Eye (tissue), 1 donor: ENCODE data around the gene ZBTB38.

Experiments used
- DNase-seq: peaks from one replicate; pipeline ENCODE4 v3.0.0-alpha.2; 2015

The ZBTB38 gene

GRCh38 chr3:141388823-141389621 lies 20.7 kb downstream of the ZBTB38 start:
- DNase-seq: peak; percentile 39

GRCh38 chr3:141389703-141390102 lies 21.4 kb downstream of the ZBTB38 start:
- DNase-seq: no peak

- no peak for DNase-seq
These were observed 22.4 kb downstream of the ZBTB38 start for GRCh38 chr3:141390747-141391146.

- DNase-seq: no peak
These were observed 23.1 kb downstream of the ZBTB38 start for GRCh38 chr3:141391298-141391990.

GRCh38 chr3:141391991-141392316 lies 23.6 kb downstream of the ZBTB38 start:
- peak; percentile 47 for DNase-seq

- no peak for DNase-seq
These were observed 24.1 kb downstream of the ZBTB38 start for GRCh38 chr3:141392416-141392815.

- peak; percentile 94 for DNase-seq
These were observed 24.8 kb downstream of the ZBTB38 start for GRCh38 chr3:141392897-141393734.

GRCh38 chr3:141393735-141394076 lies 25.4 kb downstream of the ZBTB38 start:
- DNase-seq: no peak

GRCh38 chr3:141394560-141394959 lies 26.3 kb downstream of the ZBTB38 start:
- DNase-seq: no peak

GRCh38 chr3:141395005-141395589 lies 26.8 kb downstream of the ZBTB38 start:
- no peak for DNase-seq

GRCh38 chr3:141397996-141398395 lies 29.7 kb downstream of the ZBTB38 start:
- DNase-seq: no peak

GRCh38 chr3:141399200-141399599 lies 30.9 kb downstream of the ZBTB38 start:
- DNase-seq: no peak

- DNase-seq: peak; percentile 20
These were observed 32.0 kb downstream of the ZBTB38 start for GRCh38 chr3:141400073-141400971.

GRCh38 chr3:141401095-141401494 lies 32.8 kb downstream of the ZBTB38 start:
- no peak for DNase-seq

GRCh38 chr3:141401573-141402475 lies 33.5 kb downstream of the ZBTB38 start:
- peak; percentile 84 for DNase-seq

GRCh38 chr3:141402476-141403171 lies 34.3 kb downstream of the ZBTB38 start:
- DNase-seq: peak; percentile 89

GRCh38 chr3:141403576-141403975 lies 35.3 kb downstream of the ZBTB38 start:
- DNase-seq: no peak

GRCh38 chr3:141405025-141405424 lies 36.7 kb downstream of the ZBTB38 start:
- DNase-seq: no peak

- no peak for DNase-seq
These were observed 37.3 kb downstream of the ZBTB38 start for GRCh38 chr3:141405591-141405990.

GRCh38 chr3:141406265-141406664 lies 38.0 kb downstream of the ZBTB38 start:
- DNase-seq: no peak
